GM23248 (cell line): ENCODE results near the gene C11orf68. TPM values are rescaled to one million over a fixed set of nuclear protein-coding genes. Genes with fewer than 3 reads are reported as not detected.

ENCODE experiments used
- DNase-seq: peaks from one replicate; pipeline ENCODE4 v3.0.0-alpha.2; 2015
- H2AFZ ChIP-seq: fragments of 200-600 bp; sonication (generic); 2 replicates; pipeline ENCODE4 v1.6.1; 2016; ENCODE audit warnings: antibody characterized with exemption
- H3F3A ChIP-seq: fragments of 200-600 bp; sonication (generic); 2 replicates; pipeline ENCODE4 v1.6.1; 2016; ENCODE audit warnings: mild to moderate bottlenecking, antibody characterized with exemption, mixed run types; ENCODE audit not compliant: insufficient read depth
- H3K27ac ChIP-seq: fragments of 200-600 bp; sonication (generic); 2 replicates; pipeline ENCODE4 v1.5.1; 2016; ENCODE audit warnings: mild to moderate bottlenecking
- H3K27me3 ChIP-seq: fragments of 200-600 bp; sonication (generic); replicated peaks from 2 replicates; pipeline ENCODE4 v1.6.1; 2016; ENCODE audit warnings: mild to moderate bottlenecking; ENCODE audit not compliant: insufficient read depth
- H3K36me3 ChIP-seq: fragments of 200-600 bp; sonication (generic); 2 replicates; pipeline ENCODE4 v1.6.1; 2016; ENCODE audit warnings: low read depth, mild to moderate bottlenecking
- H3K4me1 ChIP-seq: fragments of 200-600 bp; sonication (generic); 2 replicates; pipeline ENCODE4 v1.6.1; 2016; ENCODE audit warnings: mild to moderate bottlenecking; ENCODE audit not compliant: insufficient read depth
- H3K4me2 ChIP-seq: fragments of 200-600 bp; sonication (generic); one replicate; pipeline ENCODE4 v1.6.1; 2016; ENCODE audit warnings: mild to moderate bottlenecking; ENCODE audit not compliant: unreplicated experiment
- H3K4me3 ChIP-seq: fragments of 200-600 bp; sonication (generic); 2 replicates; pipeline ENCODE4 v1.5.1; 2016; ENCODE audit warnings: mild to moderate bottlenecking
- H3K79me2 ChIP-seq: fragments of 200-600 bp; sonication (generic); 2 replicates; pipeline ENCODE4 v1.6.1; 2016; ENCODE audit warnings: mild to moderate bottlenecking; ENCODE audit not compliant: insufficient read depth
- H3K9ac ChIP-seq: fragments of 200-600 bp; sonication (generic); 2 replicates; pipeline ENCODE4 v1.6.1; 2016; ENCODE audit warnings: mild to moderate bottlenecking
- H3K9me2 ChIP-seq: fragments of 200-600 bp; sonication (generic); 2 replicates; pipeline ENCODE4 v1.6.1; 2016; ENCODE audit warnings: mixed run types, mild to moderate bottlenecking, moderate library complexity; ENCODE audit not compliant: insufficient read depth
- H3K9me3 ChIP-seq: fragments of 200-600 bp; sonication (generic); one replicate; pipeline ENCODE4 v1.6.1; 2017; ENCODE audit warnings: low read depth
- H4K20me1 ChIP-seq: fragments of 200-600 bp; sonication (generic); 2 replicates; pipeline ENCODE4 v1.6.0; 2016; ENCODE audit not compliant: insufficient read depth
- EZH2 ChIP-seq: fragments of 200-600 bp; sonication (generic); IDR thresholded peaks from 2 replicates; pipeline ENCODE4 v1.6.1; 2018; ENCODE audit warnings: antibody characterized with exemption, mild to moderate bottlenecking; ENCODE audit not compliant: insufficient read depth, poor library complexity, severe bottlenecking
- EZH2phosphoT487 ChIP-seq: fragments of 200-600 bp; sonication (generic); IDR thresholded peaks from 2 replicates; pipeline ENCODE4 v1.6.1; 2018; ENCODE audit warnings: antibody characterized with exemption, moderate library complexity, mild to moderate bottlenecking, low read depth; ENCODE audit not compliant: insufficient read depth
- WGBS, 2 experiments: methylation state at CpG; one replicate each; pipeline ENCODE4 v1.1.6; 2015 to 2017; ENCODE audit warnings: low lambda C conversion rate in 2 of 2, low coverage in 1 of 2; ENCODE audit errors: missing lambda C conversion rate in 2 of 2; 5-methylcytosine and 5-hydroxymethylcytosine counted together
- in situ Hi-C: fragments of 300-500 bp; cut with MboI; formaldehyde crosslinking; loops from 2 replicates; pipeline ENCODE4 v1.15.0; 2020
- polyA plus RNA-seq: library from polyadenylated mRNA; unstranded; fragments of >200 nt; fragmentation: Nextera tagmentation; extraction: Ambion mirVana; gene quantifications from 2 replicates; pipeline ENCODE4 v1.2.1, GENCODE V29; 2016
- total RNA-seq: library from RNA; depleted of rRNA; stranded (reverse); fragments of >200 nt; shearing (Covaris generic); gene quantifications from 2 replicates; pipeline ENCODE4 v1.2.3, GENCODE V29; 2014

Gene C11orf68
- total and polyA plus RNA-seq, 2 experiments from 2014 or later = 50.5 to 91.5 TPM

- Histone ChIP-seq H3K4me2 (peak overlapping the region; percentile 100), H3K27me3 (no peaks in the 10 kb centered on the region), H3K9me3 (no peaks in the 10 kb centered on the region), H3K4me3 (peak overlapping the region; percentile 88), H4K20me1 (no peaks in the 10 kb centered on the region), H3K9me2 (no peaks in the 10 kb centered on the region), H3K9ac (peak overlapping the region; percentile 97), H3F3A (no peaks in the 10 kb centered on the region), H3K36me3 (peaks cover 11% of the 10 kb centered on the region; the same call in 1 of the 2 replicates), H3K4me1 (peaks cover 17% of the 10 kb centered on the region), H3K79me2 (peaks cover 47% of the 10 kb centered on the region), H3K27ac (peak overlapping the region; percentile 18; the same call in 1 of the 2 replicates), H2AFZ (no peak overlapping the region)
- DNase-seq = no peak
- 9 to 14% methylated on average over 8 to 13 of the region's 13 CpGs for WGBS, 2 experiments
- in situ Hi-C loops = no loop called here
- no peak for TF ChIP-seq EZH2
- TF ChIP-seq EZH2phosphoT487 = no peak
Measured at GRCh38 chr11:65962141-65962564, 43.3 kb upstream of the C11orf68 start.

- Histone ChIP-seq H3K36me3 (0 out of 2 replicates have a peak, but pooled peaks cover 11% of the 10 kb centered on the region), H3K4me3 (peak within 1 kb of the TSS; percentile 88), H2AFZ (peak within 1 kb of the TSS; percentile 94), H4K20me1 (no peaks in the 10 kb centered on the region), H3K9me2 (no peaks in the 10 kb centered on the region), H3K9ac (peak within 1 kb of the TSS; percentile 97), H3K4me1 (peaks cover 17% of the 10 kb centered on the region), H3K4me2 (peak within 1 kb of the TSS; percentile 100), H3K79me2 (peaks cover 47% of the 10 kb centered on the region), H3F3A (no peaks in the 10 kb centered on the region), H3K27ac (peak within 1 kb of the TSS; percentile 88), H3K27me3 (no peaks in the 10 kb centered on the region), H3K9me3 (no peaks in the 10 kb centered on the region)
- 0 to 1% methylated on average over 52 to 93 of the region's 97 CpGs for WGBS, 2 experiments
- TF ChIP-seq EZH2 = no peak
- no peak for TF ChIP-seq EZH2phosphoT487
- peak; percentile 99 for DNase-seq
- in situ Hi-C loops = no loop called here
Measured at GRCh38 chr11:65961267-65962140, 42.6 kb upstream of the C11orf68 start, which contains the start of gene SART1. TSS of gene SART1 (plus strand) at chr11:65961734. CDS start at chr11:65961781, 47 bp downstream.

GRCh38 chr11:65960824-65961266, 42.0 kb upstream of the C11orf68 start:
- in situ Hi-C loops = no loop called here
- no peaks in the 10 kb centered on the region for H4K20me1 ChIP-seq
- H3F3A ChIP-seq = no peaks in the 10 kb centered on the region
- H3K9me2 ChIP-seq = no peaks in the 10 kb centered on the region
- peak overlapping the region; percentile 93 for H3K4me2 ChIP-seq
- peaks cover 43% of the 10 kb centered on the region for H3K79me2 ChIP-seq
- H3K9me3 ChIP-seq = no peaks in the 10 kb centered on the region
- H3K36me3 ChIP-seq = 0 out of 2 replicates have a peak, but pooled peaks cover 8% of the 10 kb centered on the region
- peak overlapping the region; percentile 88 for H3K27ac ChIP-seq
- WGBS, 2 experiments = 50 to 58% methylated on average over 15 to 16 of the region's 16 CpGs
- peak overlapping the region; percentile 94 for H2AFZ ChIP-seq
- no peaks in the 10 kb centered on the region for H3K27me3 ChIP-seq
- H3K4me1 ChIP-seq = peaks cover 17% of the 10 kb centered on the region
- no peak for DNase-seq
- H3K4me3 ChIP-seq = peak overlapping the region; percentile 88
- H3K9ac ChIP-seq = peak overlapping the region; percentile 97
- TF ChIP-seq EZH2 (no peak), EZH2phosphoT487 (no peak)

GRCh38 chr11:65958774-65959420, 40.0 kb upstream of the C11orf68 start:
- peaks cover 15% of the 10 kb centered on the region for H3K4me1 ChIP-seq
- WGBS, 2 experiments = 48 to 53% methylated on average over 17 of the region's 17 CpGs
- no peak overlapping the region for H3K27ac ChIP-seq
- H3K9me2 ChIP-seq = no peaks in the 10 kb centered on the region
- no peak overlapping the region for H2AFZ ChIP-seq
- no peak for DNase-seq
- H3K79me2 ChIP-seq = peaks cover 23% of the 10 kb centered on the region
- H4K20me1 ChIP-seq = no peaks in the 10 kb centered on the region
- H3K4me3 ChIP-seq = no peak overlapping the region
- H3K4me2 ChIP-seq = no peak overlapping the region
- H3K36me3 ChIP-seq = 0 out of 2 replicates have a peak, but pooled peaks cover under 1% of the 10 kb centered on the region
- H3K27me3 ChIP-seq = no peaks in the 10 kb centered on the region
- in situ Hi-C loops = no loop called here
- H3K9me3 ChIP-seq = no peaks in the 10 kb centered on the region
- TF ChIP-seq EZH2 (no peak), EZH2phosphoT487 (no peak)
- no peaks in the 10 kb centered on the region for H3F3A ChIP-seq
- no peak overlapping the region for H3K9ac ChIP-seq
